Bronchial epithelial cell (primary cell): ENCODE measurements around the gene NTS. TPM values are rescaled to one million over a fixed set of nuclear protein-coding genes. Genes with fewer than 3 reads are reported as not detected.

Source experiments
- DNase-seq: peaks from one replicate; pipeline ENCODE4 v3.0.0-alpha.2; 2010; ENCODE audit warnings: low read depth
- FAIRE-seq: peaks from 2 replicates; lab custom pipeline; 2011; peaks lifted over from hg19 to GRCh38; lab: Jason Lieb, UNC
- H3K27me3 ChIP-seq: 2 replicates; pipeline ENCODE4 v1.5.1; 2011; ENCODE audit warnings: low read length; ENCODE audit not compliant: control insufficient read depth, insufficient read depth
- H3K36me3 ChIP-seq: 2 replicates; pipeline ENCODE4 v1.5.1; 2011; ENCODE audit warnings: low read length; ENCODE audit not compliant: control insufficient read depth, insufficient read depth
- H3K4me3 ChIP-seq: 2 replicates; pipeline ENCODE4 v1.5.1; 2011; ENCODE audit warnings: mild to moderate bottlenecking, low read depth, low read length, control low read depth
- CTCF ChIP-seq: IDR thresholded peaks from 2 replicates; pipeline ENCODE4 v1.5.1; 2011; ENCODE audit warnings: mild to moderate bottlenecking, moderate library complexity, low read length, control low read depth, inconsistent platforms; ENCODE audit not compliant: insufficient read depth, severe bottlenecking
- total RNA-seq: library from RNA; depleted of rRNA; stranded (reverse); fragments of >200 nt; gene quantifications from 2 replicates; pipeline ENCODE4 v1.2.1, GENCODE V29; 2014

The NTS gene
- total RNA-seq, 1 donor from 2014 or later, result not detected

GRCh38 chr12:85849344-85849743 is 24.8 kb upstream of the NTS start:
- DNase-seq (no peak), FAIRE-seq (no peak)
- TF ChIP-seq CTCF, result no peak
- H3K36me3 ChIP-seq, result no peaks in the 10 kb centered on the region
- no peaks in the 10 kb centered on the region for H3K27me3 ChIP-seq
- no peak overlapping the region for H3K4me3 ChIP-seq

DNA sequence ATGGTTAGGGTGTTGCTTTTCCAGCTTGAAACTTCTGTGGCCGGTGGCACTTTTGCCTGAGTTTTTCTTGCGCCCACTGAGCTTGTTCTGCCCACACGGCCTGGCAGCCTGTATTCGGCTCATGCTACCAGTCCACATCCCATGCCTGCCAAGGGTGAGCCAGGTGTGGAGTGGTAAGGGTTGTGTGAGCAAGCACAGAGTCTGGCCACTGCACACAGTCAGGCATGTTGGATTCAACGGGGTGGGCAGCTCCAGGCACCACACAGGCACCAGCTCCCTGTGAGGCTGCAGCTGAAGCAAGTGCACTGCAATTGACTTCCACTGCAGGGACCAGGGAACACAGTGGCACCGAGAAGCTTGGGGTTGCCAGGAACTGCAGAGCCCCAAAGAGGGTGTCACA is 18.8 kb upstream of the NTS start:
- Histone ChIP-seq H3K36me3 (no peaks in the 10 kb centered on the region), H3K4me3 (no peak overlapping the region), H3K27me3 (no peaks in the 10 kb centered on the region)
- FAIRE-seq (no peak), DNase-seq (no peak)
- TF ChIP-seq CTCF, result no peak

DNA sequence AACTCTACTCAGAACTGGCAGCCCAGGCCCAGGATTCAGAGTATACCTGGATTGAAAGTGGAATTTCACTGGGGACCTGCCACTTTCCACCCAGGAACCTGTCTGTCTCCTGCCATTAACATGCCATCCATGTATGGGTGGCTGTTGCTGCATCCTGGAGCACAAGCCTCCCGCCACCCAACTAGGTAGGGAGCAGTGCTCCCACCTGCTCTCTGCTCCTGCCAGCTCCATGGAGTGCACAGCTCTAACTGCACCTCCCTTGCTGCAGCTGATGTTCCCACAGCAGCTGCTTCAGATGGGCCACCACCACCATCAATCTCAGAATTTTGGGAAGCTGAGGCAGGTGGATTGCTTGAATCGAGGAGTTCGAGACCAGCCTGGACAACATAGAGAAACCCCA is 17.1 kb upstream of the NTS start:
- Histone ChIP-seq H3K36me3 (no peaks in the 10 kb centered on the region), H3K4me3 (no peak overlapping the region), H3K27me3 (no peaks in the 10 kb centered on the region)
- FAIRE-seq (peak; percentile 55), DNase-seq (no peak)
- TF ChIP-seq CTCF, result no peak

- FAIRE-seq (no peak), DNase-seq (peak; percentile 14)
- Histone ChIP-seq H3K36me3 (no peaks in the 10 kb centered on the region), H3K4me3 (no peak overlapping the region), H3K27me3 (no peaks in the 10 kb centered on the region)
- no peak for TF ChIP-seq CTCF
These were observed 8.2 kb upstream of the NTS start for GRCh38 chr12:85865890-85866289.

DNA sequence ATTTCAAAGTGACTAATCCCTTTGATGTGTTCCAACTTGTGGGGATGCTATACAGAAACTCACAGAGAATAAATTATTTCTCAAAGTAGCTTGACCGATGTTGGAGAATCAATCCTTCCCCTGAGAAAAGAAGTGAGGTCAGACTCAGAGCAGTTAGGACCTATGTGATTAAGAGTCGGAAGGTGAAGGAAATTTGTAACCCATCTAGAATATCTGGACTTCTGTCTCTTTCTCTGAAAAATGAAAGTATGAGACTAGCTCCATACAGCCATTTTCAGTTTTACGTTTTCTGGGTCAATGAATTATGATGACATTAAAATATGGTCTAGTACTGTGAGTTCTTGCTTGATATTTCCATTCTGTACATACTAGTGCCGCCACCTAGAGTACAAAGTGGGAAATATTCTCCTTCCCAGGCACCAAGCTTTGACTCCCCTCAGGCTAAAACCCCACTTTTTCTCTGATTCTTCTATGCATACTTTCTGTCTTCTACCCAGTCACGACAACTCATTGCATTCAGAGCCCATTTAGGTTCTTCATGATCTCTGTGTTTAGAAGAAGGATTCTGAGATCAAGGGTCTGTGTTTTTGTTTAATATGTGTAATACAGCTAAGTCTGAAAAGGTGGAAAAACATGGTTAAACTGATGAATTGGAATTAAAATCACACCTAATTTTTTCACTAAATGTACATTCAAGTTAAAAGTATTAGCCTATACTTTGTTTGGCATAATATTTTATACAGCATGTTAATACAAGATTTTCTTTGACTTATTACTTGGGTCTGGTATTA is 6.9 kb upstream of the NTS start:
- TF ChIP-seq CTCF, result peak; percentile 65
- FAIRE-seq (no peak), DNase-seq (peak; percentile 71)
- Histone ChIP-seq H3K36me3 (no peaks in the 10 kb centered on the region), H3K27me3 (no peaks in the 10 kb centered on the region), H3K4me3 (no peak overlapping the region)

- DNase-seq, result peak; percentile 64
- Histone ChIP-seq H3K4me3 (no peak overlapping the region), H3K27me3 (no peaks in the 10 kb centered on the region), H3K36me3 (no peaks in the 10 kb centered on the region)
- TF ChIP-seq CTCF, result peak; percentile 64
- no peak for FAIRE-seq
These were observed 1.5 kb upstream of the NTS start for GRCh38 chr12:85872497-85873091.
